NCI-H128 (cell line): ENCODE data around the gene DBN1.
"Not testable (repeated sequence)": the region's sequence is repeated elsewhere in the genome, so short reads cannot be mapped to it uniquely, and the experiment has no call there.

Experiments used
- DNase-seq: peaks from one replicate; lab custom pipeline; 2025; ENCODE audit not compliant: unreplicated experiment; lab: John Stamatoyannopoulos, UW

Gene DBN1

GRCh38 chr5:177431317-177432142 is 41.9 kb downstream of the DBN1 start:
- no peak for DNase-seq

- DNase-seq = no peak
Observed at GRCh38 chr5:177430972-177431316, 42.5 kb downstream of the DBN1 start.

GRCh38 chr5:177430140-177430951 is 43.1 kb downstream of the DBN1 start:
- DNase-seq = no peak

- no peak for DNase-seq
Observed at GRCh38 chr5:177429248-177430040, 44.0 kb downstream of the DBN1 start.

GRCh38 chr5:177428574-177429217 is 44.7 kb downstream of the DBN1 start:
- no peak for DNase-seq

GRCh38 chr5:177427919-177428573 is 45.4 kb downstream of the DBN1 start:
- no peak for DNase-seq

GRCh38 chr5:177427211-177427822 is 46.1 kb downstream of the DBN1 start:
- no peak for DNase-seq

- no peak for DNase-seq
Observed at GRCh38 chr5:177426566-177427210, 46.7 kb downstream of the DBN1 start, which contains the start of gene GRK6. Gene GRK6 (plus strand): TSS chr5:177426676. CDS start chr5:177426846, 170 bp downstream.

GRCh38 chr5:177425801-177426565 is 47.5 kb downstream of the DBN1 start:
- peak; percentile 99 for DNase-seq

GRCh38 chr5:177425196-177425800 is 48.1 kb downstream of the DBN1 start:
- no peak for DNase-seq

- no peak for DNase-seq
Observed at GRCh38 chr5:177423671-177424070, 49.8 kb downstream of the DBN1 start.

- DNase-seq = no peak
Observed at GRCh38 chr5:177421062-177421798, 52.2 kb downstream of the DBN1 start.

GRCh38 chr5:177420472-177420871 is 53.0 kb downstream of the DBN1 start:
- not testable (repeated sequence) for DNase-seq

- DNase-seq = no peak
Observed at GRCh38 chr5:177419046-177419445, 54.4 kb downstream of the DBN1 start.

GRCh38 chr5:177417081-177417480 is 56.4 kb downstream of the DBN1 start:
- not testable (repeated sequence) for DNase-seq

- DNase-seq = no peak
Observed at GRCh38 chr5:177414481-177414880, 59.0 kb downstream of the DBN1 start.

GRCh38 chr5:177412603-177413233 is 60.7 kb downstream of the DBN1 start:
- no peak for DNase-seq
